GM18505 (cell line): ENCODE results near the gene IFNL1.
"Not testable (repeated sequence)": the region's sequence is repeated elsewhere in the genome, so short reads cannot be mapped to it uniquely, and the experiment has no call there.

ENCODE experiments used
- ATAC-seq: cut with Tn5 transposase; IDR thresholded peaks from one replicate; pipeline ENCODE4 v1.9.1; 2021; ENCODE audit not compliant: unreplicated experiment
- POLR2A ChIP-seq: IDR thresholded peaks from 4 replicates; pipeline ENCODE4 v1.6.1; 2011; ENCODE audit warnings: borderline replicate concordance; ENCODE audit not compliant: insufficient read depth, insufficient read length; ENCODE audit errors: extremely low read depth

The IFNL1 gene

DNA sequence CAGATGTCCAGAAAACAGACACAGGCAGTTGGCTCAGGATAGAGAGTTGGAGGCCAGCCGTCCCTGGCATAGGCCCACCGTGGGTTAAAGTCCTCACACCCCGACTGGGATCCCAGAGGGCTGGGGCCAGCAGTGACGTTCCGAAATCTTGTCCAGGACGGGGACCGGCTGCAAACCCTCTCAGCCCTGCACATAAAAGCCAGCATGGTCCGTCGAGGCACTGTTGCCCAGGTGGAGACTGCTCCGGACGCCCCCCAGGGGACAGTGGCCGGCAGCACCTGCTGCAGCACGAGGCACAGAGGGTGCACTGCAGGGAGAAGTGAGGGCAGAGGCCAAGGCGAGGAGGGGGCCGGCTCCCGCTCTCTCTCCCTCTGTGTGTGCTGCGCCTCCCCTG is 32.3 kb upstream of the IFNL1 start:
- ATAC-seq: no peak
- no peak for TF ChIP-seq POLR2A

GRCh38 chr19:39264306-39265290 is 31.6 kb upstream of the IFNL1 start:
- no peak for TF ChIP-seq POLR2A
- no peak for ATAC-seq

DNA sequence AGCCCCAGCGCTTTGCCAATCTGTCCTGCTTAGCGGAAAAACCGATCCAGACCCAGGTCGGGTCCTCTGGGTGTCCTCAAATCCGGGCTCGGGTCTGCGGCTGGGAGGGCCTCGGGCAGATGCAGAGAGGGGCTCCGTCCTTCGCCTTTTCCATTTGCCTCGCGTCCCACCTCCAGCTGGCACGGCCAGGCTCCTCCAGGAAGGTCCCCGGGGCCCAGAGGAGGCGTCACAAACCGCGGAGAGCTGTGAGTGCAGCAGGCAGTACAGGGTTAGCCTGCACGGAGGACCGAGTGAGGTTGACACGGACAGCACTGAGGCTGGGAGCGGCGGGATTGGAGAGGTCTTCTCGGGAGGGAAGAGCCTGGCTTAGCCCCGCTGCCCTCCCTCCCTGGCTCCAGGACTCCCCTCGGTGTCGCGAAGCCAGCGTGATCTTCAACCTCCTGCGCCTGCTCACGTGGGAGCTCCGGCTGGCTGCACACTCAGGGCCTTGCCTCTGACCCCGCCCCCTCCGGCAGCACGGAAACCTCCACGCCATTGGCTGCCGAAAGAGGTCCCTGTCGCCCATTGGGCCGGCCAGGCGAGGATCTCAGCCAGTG is 30.8 kb upstream of the IFNL1 start:
- no peak for TF ChIP-seq POLR2A
- ATAC-seq: no peak

DNA sequence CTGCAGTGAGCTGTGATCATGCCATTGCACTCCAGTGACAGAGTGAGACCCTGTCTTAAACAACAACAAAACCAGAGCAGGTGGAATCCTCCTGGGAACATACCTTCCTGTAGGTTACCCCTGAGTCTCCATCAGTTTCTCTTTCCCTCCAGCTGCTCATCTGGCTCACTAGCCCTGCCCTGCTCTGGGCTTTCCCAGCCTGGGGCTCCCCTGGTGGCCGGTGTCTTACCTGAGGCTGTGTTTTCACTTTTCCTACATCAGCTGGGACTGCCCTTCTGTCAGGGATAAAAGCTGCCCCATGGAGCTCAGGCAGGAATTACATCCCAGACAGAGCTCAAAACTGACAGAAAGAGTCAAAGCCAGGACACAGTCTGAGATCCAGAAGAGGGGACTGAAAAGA is 28.1 kb upstream of the IFNL1 start, which contains the start of gene IFNL2:
Gene IFNL2 (plus strand): TSS at position 312 of the 400 bp plus-strand sequence. CDS start 173 bp downstream, outside the sequence.
- ATAC-seq: not testable (repeated sequence)

DNA sequence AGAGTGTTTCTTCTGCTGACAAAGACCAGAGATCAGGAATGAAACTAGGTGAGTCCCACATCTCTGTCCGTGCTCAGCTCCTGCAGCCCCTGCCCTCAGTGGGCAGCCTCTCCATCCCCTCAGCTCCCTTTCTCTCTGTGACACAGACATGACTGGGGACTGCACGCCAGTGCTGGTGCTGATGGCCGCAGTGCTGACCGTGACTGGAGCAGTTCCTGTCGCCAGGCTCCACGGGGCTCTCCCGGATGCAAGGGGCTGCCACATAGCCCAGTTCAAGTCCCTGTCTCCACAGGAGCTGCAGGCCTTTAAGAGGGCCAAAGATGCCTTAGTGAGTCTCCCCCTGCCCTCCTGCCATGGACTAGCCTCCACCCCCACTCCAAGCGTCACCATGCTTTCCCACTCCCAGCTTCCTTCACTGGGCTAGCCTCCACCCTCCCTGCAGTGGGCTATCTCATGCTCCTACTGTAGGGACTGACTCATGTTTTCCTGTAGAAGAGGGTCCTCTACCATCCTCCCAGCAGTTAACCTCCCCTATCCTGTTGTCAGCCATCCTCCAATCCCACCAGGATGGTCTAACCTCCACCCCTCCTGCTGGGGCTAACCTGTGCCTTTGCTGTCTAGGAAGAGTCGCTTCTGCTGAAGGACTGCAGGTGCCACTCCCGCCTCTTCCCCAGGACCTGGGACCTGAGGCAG is 27.5 kb upstream of the IFNL1 start:
- not testable (repeated sequence) for ATAC-seq

- ATAC-seq: not testable (repeated sequence)
Measured at GRCh38 chr19:39269369-39269768, 26.8 kb upstream of the IFNL1 start.

DNA sequence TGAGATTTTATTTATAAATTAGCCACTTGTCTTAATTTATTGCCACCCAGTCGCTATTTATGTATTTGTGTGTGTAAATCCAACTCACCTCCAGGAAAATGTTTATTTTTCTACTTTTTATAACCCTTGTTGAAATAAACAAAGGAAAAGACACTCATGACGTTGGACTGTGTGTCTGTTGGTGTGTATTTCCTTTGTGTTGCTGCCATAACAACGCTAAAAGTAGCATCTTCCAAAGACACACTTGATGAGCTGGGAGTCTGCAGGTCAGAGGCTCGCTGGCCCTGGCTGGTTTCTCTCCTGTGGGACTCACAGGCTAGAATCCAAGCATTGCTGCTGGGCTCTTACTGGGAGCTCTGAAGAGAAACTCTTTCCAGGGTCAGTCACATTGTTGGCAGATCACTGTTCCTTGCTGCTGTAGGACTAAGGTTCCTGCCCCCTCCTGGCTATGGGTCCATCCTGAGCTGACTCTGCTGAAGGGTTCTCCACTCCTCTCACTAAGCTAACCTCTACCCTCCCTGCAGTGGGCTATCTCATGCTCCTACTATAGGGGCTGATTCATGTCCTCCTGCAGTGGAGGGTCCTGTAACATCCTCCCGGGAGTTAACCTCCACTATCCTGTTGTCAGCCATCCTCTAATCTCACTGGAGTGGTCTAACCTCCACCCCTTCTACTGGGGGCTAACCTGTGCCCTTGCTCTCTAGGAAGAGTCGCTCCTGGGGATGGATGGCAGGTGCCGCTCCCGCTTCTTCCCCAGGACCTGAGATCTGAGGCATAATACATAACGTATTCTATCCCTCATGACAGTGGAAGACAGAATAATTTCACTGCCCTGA is 26.0 kb upstream of the IFNL1 start:
- ATAC-seq: no peak
- no peak for TF ChIP-seq POLR2A

DNA sequence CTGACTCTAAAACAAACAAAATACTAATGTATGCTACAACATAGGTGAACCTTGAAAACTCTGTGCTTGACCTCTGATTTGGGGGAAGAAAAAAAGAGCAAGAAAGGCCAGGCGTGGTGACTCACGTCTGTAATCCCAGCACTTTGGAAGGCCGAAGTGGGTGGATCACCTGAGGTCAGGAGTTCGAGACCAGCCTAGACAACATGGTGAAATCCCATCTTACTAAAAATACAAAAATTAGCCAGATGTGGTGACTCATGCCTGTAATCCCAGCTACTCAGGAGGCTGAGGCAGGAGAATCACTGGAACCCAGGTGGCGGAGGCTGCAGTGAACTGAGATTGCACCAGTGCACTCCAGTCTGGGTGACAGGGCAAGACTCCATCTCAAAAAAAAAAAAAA is 22.3 kb upstream of the IFNL1 start:
- ATAC-seq: not testable (repeated sequence)

GRCh38 chr19:39275578-39275977 is 20.6 kb upstream of the IFNL1 start:
- TF ChIP-seq POLR2A: no peak
- no peak for ATAC-seq

GRCh38 chr19:39276740-39277139 is 19.5 kb upstream of the IFNL1 start:
- ATAC-seq: no peak
- TF ChIP-seq POLR2A: no peak

DNA sequence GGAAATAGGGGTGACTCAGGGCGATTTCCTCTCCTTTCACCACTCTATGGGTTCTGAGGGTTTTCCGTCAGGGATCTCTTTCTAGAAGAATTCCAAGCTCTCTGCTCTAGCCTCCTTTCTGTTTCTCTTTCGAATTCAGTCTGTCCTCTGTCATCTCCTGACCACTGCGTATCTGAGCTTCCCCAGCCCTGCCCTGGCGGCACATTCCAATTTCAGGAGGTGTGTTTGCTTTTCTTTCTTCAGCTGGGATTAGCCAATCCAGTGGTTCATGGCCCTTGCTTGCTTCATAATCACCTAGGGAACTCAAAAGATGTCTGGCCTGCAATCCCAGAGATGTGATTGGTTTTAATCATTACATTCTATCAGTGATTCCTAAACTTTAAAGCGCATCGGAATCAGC is 18.6 kb upstream of the IFNL1 start:
- ATAC-seq: no peak
- no peak for TF ChIP-seq POLR2A

- no peak for ATAC-seq
- no peak for TF ChIP-seq POLR2A
Measured at GRCh38 chr19:39282021-39282420, 14.2 kb upstream of the IFNL1 start.

DNA sequence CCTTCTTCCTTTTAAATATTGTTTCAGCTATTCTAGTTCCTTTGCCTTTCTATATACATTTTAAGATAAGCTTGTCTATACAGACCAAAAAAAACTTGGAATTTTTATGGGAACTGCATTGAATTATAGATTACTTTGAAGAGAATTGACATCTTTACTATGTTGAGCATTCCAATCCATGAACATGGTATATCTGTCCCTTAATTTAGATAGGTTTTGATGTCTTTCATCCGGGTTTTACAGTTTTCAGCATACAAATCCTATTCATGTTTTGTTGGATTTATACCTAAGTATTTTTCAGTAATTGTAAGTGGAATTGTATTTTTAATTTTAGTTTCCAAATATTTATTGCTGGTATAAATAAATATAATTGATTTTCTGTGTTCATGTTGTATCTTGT is 12.2 kb upstream of the IFNL1 start:
- TF ChIP-seq POLR2A: no peak
- no peak for ATAC-seq
